Stimulated activated CD4-positive, alpha-beta T cell treated with anti-CD3 and anti-CD28 coated beads, Interleukin-12 subunit alpha, Interleukin-12 subunit beta, amount 100 ng/mL, for 24 hours (primary cell): ENCODE measurements around the gene USP34.
"Not testable (repeated sequence)": the region's sequence is repeated elsewhere in the genome, so short reads cannot be mapped to it uniquely, and the experiment has no call there.

Experiments used
- DNase-seq, 2 experiments: peaks; one replicate each; pipeline ENCODE4 v3.0.0-alpha.2; 2020; ENCODE audit warnings: low read depth in 2 of 2

The USP34 gene

GRCh38 chr2:61463769-61464475 is 7.0 kb downstream of the USP34 start:
- DNase-seq = no peak

- DNase-seq = no peak
Measured at GRCh38 chr2:61461404-61461803, 9.5 kb downstream of the USP34 start.

GRCh38 chr2:61460163-61460562 is 10.7 kb downstream of the USP34 start:
- DNase-seq = no peak

GRCh38 chr2:61456746-61457420 is 14.0 kb downstream of the USP34 start:
- no peak for DNase-seq

- no peak for DNase-seq
Measured at GRCh38 chr2:61456070-61456745, 14.7 kb downstream of the USP34 start.

- DNase-seq = not testable (repeated sequence)
Measured at GRCh38 chr2:61454972-61455371, 15.9 kb downstream of the USP34 start.

- no peak for DNase-seq
Measured at GRCh38 chr2:61454383-61454782, 16.5 kb downstream of the USP34 start.

- DNase-seq = no peak
Measured at GRCh38 chr2:61452392-61452791, 18.5 kb downstream of the USP34 start.

GRCh38 chr2:61451178-61451577 is 19.7 kb downstream of the USP34 start:
- no peak for DNase-seq

- no peak for DNase-seq
Measured at GRCh38 chr2:61450144-61450543, 20.7 kb downstream of the USP34 start.

- DNase-seq = no peak
Measured at GRCh38 chr2:61448229-61448628, 22.7 kb downstream of the USP34 start.

- DNase-seq = not testable (repeated sequence)
Measured at GRCh38 chr2:61446971-61447370, 23.9 kb downstream of the USP34 start.

GRCh38 chr2:61443342-61444041 is 27.4 kb downstream of the USP34 start:
- DNase-seq = no peak

- no peak for DNase-seq
Measured at GRCh38 chr2:61439241-61440002, 31.5 kb downstream of the USP34 start.

GRCh38 chr2:61438670-61439069 is 32.2 kb downstream of the USP34 start:
- DNase-seq = no peak

GRCh38 chr2:61437170-61437569 is 33.7 kb downstream of the USP34 start:
- no peak for DNase-seq

GRCh38 chr2:61436092-61436491 is 34.8 kb downstream of the USP34 start:
- no peak for DNase-seq

GRCh38 chr2:61435291-61435690 is 35.6 kb downstream of the USP34 start:
- DNase-seq = no peak

- DNase-seq = no peak
Measured at GRCh38 chr2:61434314-61434713, 36.6 kb downstream of the USP34 start.

GRCh38 chr2:61433606-61434005 is 37.3 kb downstream of the USP34 start:
- no peak for DNase-seq

GRCh38 chr2:61432990-61433389 is 37.9 kb downstream of the USP34 start:
- no peak for DNase-seq

GRCh38 chr2:61431345-61431744 is 39.5 kb downstream of the USP34 start:
- no peak for DNase-seq
